Pulmonary artery endothelial cell (primary cell): ENCODE data around the gene ANKRD52. TPM values are rescaled to one million over a fixed set of nuclear protein-coding genes. Genes with fewer than 3 reads are reported as not detected.
"Not testable (repeated sequence)": the region's sequence is repeated elsewhere in the genome, so short reads cannot be mapped to it uniquely, and the experiment has no call there.

ENCODE experiments used
- DNase-seq: peaks from one replicate; pipeline ENCODE4 v3.0.0-alpha.2; 2011; ENCODE audit warnings: low read depth, low spot score
- total RNA-seq: library from RNA; depleted of rRNA; stranded (reverse); fragments of >200 nt; gene quantifications from 2 replicates; pipeline ENCODE4 v1.2.3, GENCODE V29; 2014

ANKRD52 gene
- total RNA-seq, 1 donor from 2014 or later = 13.1 TPM

DNA sequence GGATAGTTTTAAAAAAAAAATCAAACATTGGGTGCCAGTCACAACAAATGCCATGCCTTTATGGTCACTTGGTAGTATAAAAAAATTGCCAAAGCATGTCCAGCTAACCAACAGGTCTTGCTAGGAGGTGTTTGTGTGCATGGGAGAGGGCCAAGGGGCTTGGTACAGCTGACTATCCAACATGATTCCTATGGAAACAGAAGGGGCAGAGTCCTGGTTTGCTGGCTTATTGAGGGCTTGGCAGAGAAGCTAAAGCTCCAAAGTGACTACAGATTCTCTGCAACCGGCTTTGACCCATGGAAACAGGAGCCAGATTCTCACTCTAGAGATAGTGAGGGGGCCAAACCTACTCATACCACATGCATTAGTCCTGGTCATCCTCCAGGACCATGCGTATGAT, 14.3 kb upstream of the ANKRD52 start:
- DNase-seq = not testable (repeated sequence)

DNA sequence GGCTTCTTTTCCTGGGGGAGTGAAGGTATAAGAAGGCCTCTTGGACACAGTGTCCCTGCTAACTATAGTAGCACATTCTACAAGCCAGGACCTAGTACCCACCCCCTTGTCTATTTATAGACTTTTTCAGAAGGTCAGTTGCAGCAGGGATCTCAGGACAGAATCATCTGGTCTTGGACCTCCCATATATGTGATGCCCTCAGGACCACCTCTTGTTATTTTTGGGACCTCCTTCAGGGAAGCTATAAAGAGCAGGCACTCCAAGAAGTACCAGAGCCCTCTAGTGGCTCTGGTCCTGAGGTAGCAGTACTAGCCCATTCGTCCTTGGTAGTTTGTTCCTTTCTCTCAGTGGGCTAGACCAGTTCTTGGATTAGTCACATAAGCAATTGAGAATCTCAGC, 12.8 kb upstream of the ANKRD52 start:
- no peak for DNase-seq

DNA sequence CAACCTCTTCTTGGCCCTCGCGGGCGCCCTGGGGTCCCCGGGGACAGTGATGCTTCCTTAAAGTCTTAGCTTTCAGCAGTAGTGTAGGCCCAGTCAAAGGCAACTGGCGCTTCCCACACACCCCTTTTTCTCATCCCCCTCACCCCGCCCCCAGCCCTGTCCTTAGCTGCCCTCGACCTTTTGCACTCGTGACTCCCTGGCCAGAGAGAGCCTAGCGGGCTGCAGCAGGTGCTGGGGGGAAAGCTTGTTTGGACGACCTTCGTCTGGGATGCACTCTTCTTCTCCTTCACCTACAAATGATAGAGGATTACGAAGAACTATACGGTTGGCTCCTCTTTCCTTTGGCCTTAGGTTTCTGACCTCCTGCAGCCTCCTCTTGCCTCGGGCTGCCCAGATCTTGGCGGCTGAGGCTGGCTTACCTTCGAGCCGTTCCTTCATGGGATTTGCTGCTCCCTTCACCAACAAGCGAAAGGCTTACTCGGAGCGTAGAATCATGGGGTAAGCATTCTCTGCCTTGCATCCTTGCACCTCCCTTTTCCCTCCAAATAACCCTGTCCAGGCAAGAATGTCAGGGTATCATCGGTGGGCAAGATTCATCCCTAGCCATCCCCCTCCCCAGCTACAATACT, 9.4 kb upstream of the ANKRD52 start:
- no peak for DNase-seq

DNA sequence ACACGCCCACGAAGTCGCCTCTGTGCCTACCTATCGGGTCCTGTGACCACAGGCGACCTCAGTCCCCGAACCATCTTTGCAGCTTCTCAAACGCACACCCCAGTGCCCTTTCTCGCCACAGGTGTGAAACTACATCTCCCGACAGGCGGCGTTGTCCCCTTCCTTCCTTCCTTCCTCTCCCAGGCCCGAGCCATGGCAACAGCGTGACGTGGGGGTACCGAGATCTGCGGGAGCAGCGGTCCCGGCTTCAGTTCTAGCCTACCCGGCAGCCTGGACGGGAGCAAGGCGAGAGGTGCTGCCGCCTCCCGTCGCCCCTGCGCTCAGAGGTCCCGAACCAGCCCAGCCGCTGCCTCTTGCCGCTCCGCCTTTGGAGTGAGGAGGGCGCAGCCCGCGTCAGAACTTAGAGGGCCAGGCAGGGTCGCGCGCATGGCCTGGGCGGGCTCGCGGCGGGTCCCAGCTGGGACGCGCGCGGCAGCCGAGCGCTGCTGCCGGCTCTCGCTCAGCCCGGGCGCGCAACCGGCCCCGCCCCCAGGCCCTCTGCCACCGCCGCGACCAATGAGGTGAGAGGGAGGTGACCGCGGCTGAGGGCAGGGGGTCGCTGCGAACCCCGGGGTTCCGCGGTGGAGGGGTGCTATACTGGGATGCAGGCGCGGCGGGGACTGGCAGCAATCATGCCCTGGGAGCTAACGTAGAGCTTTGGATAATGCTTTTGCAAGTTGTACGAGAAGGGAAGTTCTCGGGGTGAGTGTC, 8.7 kb upstream of the ANKRD52 start, which contains the start of gene COQ10A:
Gene COQ10A, plus strand, starts transcription at position 250 of the 750 bp plus-strand sequence. Its CDS starts 177 bp downstream, at position 427.
- peak; percentile 26 for DNase-seq

DNA sequence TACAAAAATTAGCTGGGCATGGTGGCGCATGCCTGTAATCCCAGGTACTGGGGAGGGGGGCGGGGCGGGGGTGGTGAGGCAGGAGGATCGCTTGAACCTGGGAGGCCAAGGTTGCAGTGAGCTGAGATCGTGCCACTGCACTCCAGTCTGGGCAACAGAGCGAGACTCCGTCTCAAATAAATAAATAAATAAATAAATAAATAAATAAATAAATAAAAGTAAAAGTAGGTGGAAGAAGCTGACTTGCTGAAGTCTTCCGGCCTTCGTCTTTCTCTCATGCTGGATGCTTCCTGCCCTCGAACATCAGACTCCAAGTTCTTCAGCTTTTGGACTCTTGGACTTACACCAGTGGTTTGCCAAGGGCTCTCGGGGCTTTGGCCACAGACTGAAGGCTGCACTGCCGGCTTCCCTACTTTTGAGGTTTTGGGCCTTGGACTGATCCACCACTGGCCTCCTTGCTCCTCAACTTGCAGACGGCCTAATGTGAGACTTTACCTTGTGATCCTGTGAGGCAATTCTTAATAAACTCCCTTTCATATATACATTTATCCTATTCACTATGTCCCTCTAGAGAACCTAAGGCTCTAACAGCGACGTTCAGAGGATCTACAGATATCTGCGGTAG, 8.0 kb upstream of the ANKRD52 start:
- not testable (repeated sequence) for DNase-seq

DNA sequence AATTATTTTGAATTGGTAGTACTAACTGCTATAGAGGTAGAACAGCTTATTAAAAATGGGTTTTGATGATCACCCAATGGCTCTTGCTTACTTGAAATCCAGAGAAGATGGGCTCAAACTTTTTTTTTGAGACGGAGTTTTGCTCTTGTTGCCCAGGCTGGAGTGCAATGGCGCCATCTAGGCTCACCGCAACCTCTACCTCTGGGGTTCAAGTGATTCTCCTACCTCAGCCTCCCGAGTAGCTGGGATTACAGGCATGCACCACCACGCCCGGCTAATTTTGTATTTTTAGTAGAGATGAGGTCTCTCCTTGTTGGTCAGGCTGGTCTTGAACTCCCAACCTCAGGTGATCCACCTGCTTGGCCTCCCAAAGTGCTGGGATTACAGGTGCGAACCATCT, 4.8 kb upstream of the ANKRD52 start:
- not testable (repeated sequence) for DNase-seq

DNA sequence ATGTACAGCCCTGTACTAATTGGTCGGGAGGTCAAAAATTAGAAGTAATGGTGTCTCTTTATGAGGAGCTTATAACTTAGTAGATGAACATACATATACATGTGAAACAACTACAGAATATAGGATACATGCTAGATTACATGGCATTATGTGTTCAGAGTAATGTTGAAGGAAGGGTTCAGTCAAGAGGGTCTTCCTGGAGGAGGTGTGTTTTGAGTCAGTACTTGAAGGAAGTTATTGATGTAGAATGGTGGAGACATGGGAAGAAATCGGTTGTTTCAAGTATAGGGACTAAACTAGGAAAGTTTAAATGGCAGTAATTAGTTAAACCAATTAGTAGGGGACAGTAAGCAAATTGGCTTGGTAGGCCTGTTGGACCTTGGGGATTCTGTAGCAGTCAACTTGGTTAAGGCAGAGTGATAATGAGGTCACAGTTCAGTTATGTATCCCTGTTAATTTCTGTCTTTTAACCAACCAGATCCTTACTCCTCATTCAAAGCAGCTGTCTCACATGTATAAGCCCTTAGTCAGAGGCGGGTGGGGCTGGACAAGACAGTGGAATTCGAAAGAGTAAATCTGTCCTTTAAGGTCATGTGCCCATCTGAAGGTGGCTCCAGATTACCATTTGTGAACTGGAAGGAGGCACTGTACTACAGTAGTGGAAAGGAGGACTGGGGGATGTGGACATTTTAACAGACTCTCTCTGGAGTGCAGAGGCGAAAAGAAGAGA, 3.5 kb upstream of the ANKRD52 start:
- DNase-seq = no peak

DNA sequence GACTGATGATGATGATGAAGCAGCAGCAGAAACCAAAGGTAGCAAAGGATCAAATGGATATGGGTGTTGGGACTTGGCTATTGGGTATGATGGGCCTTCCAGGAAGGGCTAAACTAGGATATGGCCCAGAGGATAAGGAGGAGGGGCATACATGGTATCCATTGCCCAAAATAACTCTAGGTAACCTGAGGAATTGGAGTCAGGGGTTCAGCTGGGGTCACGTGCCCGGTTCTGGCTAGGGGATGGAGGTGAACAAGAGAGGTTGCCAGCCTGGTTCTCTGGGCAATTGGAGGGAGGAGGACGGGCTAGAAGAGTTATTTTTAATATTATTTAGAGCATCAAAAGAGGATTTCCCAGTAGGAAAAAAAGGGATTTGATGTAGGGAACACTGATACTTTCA, 2.7 kb upstream of the ANKRD52 start:
- no peak for DNase-seq

DNA sequence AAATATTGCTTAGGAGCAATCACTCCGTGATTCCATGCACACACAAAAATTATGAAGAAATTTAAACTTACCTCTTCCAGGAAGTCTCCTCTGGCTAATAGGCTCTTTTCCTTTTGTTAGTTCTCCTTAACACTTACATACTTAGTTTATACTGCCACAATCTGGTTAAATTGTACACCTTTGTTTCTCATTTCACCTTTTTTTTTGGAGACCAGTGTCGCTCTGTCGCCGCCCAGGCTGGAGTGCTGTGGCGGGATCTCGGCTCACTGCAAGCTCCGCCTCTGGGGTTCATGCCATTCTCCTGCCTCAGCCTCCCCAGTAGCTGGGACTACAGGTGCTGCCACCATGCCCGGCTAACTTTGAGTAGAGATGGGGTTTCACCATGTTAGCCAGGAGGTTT, 2.2 kb upstream of the ANKRD52 start:
- DNase-seq = no peak

DNA sequence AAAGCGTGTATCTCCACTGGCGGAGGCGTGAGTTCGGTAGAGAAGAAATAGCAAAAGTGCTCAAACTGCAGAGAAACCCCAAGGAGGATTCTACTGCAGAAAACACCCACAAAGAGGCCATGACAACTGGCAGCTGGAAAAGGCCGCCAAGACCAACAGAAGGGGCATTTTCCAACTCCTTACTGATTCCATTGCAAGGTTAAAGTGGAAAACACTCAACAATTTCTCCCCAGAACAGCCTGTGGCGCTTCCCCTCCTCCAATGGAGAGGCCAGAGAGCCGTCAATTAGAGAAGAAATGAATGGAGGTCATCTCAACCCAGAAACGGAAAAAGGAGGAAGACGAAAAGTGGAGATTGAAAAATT, 618 bp upstream of the ANKRD52 start:
- no peak for DNase-seq

DNA sequence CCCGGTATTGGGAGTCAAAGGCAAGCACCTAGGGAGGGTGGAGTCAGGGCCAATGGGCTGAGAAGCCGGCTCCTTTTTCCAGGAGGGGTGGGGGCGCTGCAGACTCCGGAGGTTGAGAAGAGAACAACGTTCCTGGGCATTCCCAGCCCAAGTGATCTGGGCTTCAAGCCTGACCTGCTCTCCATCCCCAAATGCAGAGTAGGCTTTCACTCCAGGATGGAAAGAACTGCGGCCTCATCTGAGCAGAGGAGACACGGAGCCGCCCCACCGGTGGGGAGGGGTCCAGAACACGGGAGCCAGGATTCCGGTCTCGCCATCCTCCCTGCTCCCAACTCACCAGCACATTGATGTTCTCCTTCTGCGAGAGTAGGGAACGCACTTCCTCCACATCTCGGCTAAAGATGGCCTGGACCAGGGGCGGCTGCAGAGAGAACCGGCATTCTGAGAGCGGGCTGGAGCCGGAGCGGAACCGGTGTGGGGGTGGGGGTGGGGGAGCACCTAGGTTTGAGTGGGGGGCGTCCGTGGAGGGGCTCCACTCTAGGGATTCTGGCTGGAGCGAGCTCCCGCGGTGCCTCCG, 605 bp downstream of the ANKRD52 start:
- DNase-seq = no peak

DNA sequence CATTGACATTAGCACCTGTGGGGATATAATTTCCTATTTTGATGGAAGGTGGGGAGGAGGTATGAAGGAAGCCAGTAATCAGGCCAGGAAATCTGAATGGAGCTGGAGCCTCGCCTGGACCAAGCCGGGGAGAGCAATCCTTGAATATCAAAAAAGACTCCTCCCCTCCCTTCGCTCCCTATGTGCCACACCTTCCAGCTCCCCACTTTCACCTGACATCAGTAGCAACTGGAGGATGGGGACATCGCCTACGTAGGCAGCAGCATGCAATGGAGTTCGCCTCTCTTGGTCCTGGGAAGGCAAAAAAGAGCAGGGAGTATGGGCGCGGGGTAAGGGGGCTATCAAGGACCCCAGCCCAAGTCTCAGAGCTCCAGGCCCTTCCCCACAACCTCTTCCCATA, 1.1 kb downstream of the ANKRD52 start:
- no peak for DNase-seq

DNA sequence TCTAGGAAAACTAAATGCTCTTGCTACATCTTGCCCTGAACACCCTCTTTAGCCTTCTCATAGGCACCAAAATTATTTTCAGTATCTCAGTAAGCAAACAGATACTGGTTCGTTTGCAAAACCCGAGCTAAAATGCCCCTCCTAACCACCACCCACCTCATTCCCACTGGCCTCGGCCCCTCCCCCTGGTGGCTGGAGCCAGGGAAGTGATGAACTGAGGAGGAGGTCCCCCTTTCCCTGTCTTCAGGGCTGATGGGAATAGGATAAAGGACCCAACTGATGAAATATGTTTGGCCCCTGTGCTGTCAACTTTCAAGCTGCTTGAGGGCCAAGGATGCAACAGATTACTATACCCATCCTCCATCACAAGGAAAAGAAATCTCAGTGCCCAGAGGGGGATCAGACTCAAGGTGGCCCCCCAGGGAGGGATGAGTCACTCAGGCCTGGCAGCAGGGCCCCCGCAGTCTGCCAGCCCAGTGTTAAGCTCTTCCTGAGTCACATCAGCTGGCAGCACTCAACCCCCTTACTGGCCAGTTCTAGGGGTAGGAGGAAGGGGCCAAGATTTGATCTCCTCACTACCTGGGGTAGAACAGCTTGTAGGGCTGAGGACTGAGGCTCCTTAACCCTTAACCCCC, 1.7 kb downstream of the ANKRD52 start:
- no peak for DNase-seq

DNA sequence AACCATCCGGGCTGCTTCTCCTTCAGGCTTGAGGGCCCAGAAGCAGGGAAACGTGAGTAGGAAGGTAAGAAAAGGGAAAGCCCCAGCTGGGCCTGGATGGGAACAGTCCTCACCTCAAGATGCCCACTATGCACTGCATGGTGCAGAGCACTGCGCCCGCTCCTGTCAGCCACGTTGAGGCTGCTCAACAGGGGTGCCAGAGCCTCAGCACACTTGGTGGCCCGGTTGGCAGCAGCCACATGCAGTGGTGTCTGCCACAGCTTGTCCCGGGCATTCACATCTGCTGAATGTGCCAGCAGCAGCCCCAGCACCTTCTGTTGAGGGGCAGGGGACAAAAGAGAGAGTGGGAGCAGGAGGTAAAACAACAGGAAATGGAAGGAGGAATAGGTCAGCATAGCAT, 2.5 kb downstream of the ANKRD52 start:
- no peak for DNase-seq

DNA sequence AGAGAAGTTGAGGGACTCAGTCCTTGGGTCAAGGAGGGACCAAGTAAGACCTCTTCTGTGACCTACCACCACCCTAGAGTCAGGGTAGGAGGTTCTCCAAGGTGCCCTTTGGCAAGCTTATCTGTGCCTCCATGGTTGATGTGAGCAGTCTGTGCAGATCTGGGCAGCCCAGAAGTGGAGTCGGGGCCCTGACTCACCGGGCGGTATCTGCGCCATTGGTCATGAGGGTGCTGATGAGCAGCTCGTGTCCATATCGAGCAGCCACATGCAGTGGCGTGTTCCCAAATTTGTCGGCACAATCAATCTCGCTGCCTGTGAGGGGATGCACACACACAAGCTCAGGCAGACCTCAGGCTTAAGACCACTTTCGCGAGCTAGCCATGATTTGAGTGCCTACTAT, 5.1 kb downstream of the ANKRD52 start:
- DNase-seq = no peak

DNA sequence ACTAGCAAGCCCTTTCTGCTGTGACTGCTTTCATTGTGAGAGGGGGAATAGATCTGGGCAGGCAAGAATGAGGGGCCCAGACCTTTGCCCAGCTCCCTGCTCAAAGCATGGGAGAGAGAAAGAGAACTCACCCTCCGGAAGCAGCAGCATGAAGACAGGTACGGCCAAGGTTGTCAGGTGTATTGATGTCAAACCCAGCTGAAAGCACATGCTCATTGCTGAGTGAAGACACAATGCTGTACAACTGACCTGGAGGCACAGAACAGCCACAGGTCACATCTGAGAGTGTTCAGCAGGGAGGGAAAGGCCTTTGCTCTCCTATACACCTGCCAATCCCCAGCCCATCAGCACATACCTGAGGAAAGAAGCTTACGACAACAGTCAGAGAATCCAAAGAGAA, 5.5 kb downstream of the ANKRD52 start:
- DNase-seq = no peak

DNA sequence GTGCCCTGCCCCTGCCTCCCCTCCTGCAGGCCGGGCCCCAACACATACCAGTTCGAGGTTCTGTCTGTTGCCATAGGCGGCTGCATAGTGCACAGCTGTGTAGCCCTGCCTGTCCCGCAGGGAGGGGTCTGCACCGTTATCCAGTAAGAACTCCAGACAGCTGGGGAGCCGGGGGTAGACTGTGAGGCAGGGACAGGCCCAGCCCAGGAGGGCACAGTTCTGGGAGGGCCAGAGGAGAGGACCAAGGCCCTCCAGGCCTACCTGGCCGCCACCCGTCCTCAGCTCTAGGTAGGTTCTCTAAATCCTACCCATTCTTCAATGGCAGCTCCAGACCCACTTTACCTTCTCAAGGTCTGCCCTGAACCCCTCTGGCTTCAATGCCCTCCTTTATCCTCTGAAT, 9.5 kb downstream of the ANKRD52 start:
- no peak for DNase-seq

DNA sequence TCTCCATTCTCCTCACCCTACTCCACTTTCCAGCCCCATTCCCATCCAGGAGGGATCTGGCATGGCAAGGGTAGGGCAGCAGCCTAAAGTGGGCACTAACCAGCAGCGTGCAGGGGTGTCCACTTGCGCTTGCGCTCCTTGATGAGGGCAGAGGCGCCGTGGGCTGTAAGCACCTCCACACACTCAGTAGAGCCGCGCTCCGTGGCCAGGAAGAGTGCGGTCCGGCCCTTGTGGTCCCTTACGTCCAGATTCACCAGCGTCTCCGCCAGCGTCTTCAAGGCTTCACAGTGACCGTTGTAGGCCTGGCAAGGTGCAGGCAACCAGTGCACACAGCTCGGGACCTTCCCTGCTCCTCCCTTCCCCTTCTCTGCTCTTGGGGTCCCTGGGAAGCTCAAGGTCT, 10.3 kb downstream of the ANKRD52 start:
- no peak for DNase-seq

DNA sequence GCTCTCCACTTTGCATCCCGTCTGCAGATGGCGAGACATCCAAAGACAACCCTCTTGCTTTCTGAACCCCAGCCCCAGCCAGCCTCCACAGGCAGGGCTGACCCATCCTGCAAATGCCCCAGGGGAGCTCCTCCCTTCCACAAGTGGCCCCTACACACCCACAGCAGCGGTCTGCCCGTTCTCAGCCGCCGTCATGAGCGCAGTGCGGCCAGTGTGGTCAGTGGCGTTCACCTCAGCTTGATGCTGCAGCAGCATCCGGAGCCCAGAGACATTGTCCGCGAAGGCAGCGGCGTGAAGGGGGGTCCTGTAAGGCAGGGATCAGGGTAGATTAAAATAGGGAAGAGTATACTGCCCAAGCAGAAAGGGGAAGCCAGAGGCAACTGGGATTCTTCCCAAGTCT, 13.7 kb downstream of the ANKRD52 start:
- no peak for DNase-seq

DNA sequence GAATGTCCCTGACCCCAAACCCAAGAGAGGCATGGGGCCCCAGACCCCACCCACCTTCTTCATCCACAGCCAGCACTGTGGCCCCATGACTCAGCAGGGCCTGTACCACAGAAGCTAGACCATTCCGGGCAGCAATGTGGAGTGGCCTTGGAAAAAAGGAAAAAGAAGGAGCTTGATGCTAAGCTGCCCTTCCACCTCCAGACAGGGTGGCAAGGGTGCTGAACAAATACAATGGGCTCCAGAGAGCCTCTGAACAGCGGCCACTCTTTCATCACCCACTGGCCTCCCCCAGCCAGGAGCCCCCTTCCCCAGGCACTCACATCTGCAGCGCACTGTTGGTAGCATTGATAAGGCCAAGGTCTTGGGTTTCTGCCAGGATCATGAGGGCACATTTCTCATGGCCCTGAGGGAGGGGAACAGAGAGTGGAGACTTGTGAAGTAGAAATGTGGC, 14.4 kb downstream of the ANKRD52 start:
- DNase-seq = no peak

DNA sequence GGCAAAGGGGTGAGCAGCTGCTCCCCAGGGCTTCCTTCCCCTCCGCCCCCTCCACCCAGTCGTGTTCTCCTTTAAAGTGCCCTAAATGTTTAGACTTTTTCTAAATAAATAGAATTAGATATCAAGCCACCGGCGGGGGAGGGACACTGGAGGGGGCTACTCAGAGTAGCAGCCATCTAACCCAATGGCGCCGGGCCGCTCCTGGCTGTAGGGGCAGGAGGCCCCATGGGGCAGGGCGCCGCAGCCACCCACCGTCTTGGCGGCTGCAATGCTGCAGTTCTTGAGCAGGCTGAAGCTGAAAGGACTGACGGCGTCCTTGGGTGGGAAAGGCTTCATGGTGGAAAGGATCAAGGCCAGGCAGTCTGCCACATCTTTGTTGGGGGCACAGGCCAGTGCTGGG, 15.2 kb downstream of the ANKRD52 start:
- DNase-seq = no peak
